Liver (tissue), 9 donors: ENCODE measurements around the gene CNGA3. TPM values are rescaled to one million over a fixed set of nuclear protein-coding genes. Genes with fewer than 3 reads are reported as not detected.

Source experiments
- DNase-seq: peaks from one replicate; pipeline ENCODE4 v3.0.0-alpha.2; 2017; ENCODE audit warnings: low spot score
- H3K27ac ChIP-seq, 2 donors: one replicate each; pipeline ENCODE4 v1.7.0; 2013; ENCODE audit warnings: inconsistent platforms in 2 of 2, low read length in 2 of 2, control low read depth in 1 of 2, low read depth in 1 of 2, mild to moderate bottlenecking in 1 of 2
- H3K27me3 ChIP-seq, 4 donors: one replicate each; pipeline versions ENCODE4 v1.6.1 to v1.7.0; 2013; ENCODE audit warnings: low read length in 3 of 4, inconsistent platforms in 1 of 4, mild to moderate bottlenecking in 1 of 4, moderate library complexity in 1 of 4; ENCODE audit not compliant: control insufficient read depth in 4 of 4, insufficient read depth in 4 of 4
- H3K36me3 ChIP-seq, 4 donors: one replicate each; pipeline versions ENCODE4 v1.6.1 to v1.7.0; 2013; ENCODE audit warnings: low read length in 3 of 4, mild to moderate bottlenecking in 3 of 4, low read depth in 1 of 4, moderate library complexity in 1 of 4; ENCODE audit not compliant: control insufficient read depth in 4 of 4, insufficient read depth in 3 of 4
- H3K4me1 ChIP-seq, 4 donors: one replicate each; pipeline versions ENCODE4 v1.6.1 to v1.7.0; 2013; ENCODE audit warnings: low read length in 3 of 4, mild to moderate bottlenecking in 3 of 4, moderate library complexity in 1 of 4; ENCODE audit not compliant: control insufficient read depth in 4 of 4, insufficient read depth in 4 of 4
- H3K4me3 ChIP-seq, 3 donors: one replicate each; pipeline versions ENCODE4 v1.6.1 to v1.7.0; 2013; ENCODE audit warnings: low read length in 3 of 3, control low read depth in 1 of 3, low read depth in 1 of 3, mild to moderate bottlenecking in 1 of 3
- H3K9ac ChIP-seq, 2 donors: one replicate each; pipeline ENCODE4 v1.7.0; 2013; ENCODE audit warnings: low read length in 2 of 2, mild to moderate bottlenecking in 2 of 2, moderate library complexity in 2 of 2, control low read depth in 1 of 2, low read depth in 1 of 2
- H3K9me3 ChIP-seq, 4 donors: one replicate each; pipeline versions ENCODE4 v1.6.1 to v1.7.0; 2013; ENCODE audit warnings: low read length in 3 of 4; ENCODE audit not compliant: control insufficient read depth in 4 of 4
- EGR1 ChIP-seq, 2 donors: IDR thresholded peaks; 2 replicates each; pipeline ENCODE4 v1.6.1; 2016 to 2018; ENCODE audit warnings: antibody characterized with exemption in 2 of 2, low read depth in 2 of 2
- FOXA1 ChIP-seq: IDR thresholded peaks from 2 replicates; pipeline ENCODE4 v1.6.1; 2016; ENCODE audit warnings: antibody characterized with exemption
- FOXA2 ChIP-seq: IDR thresholded peaks from 2 replicates; pipeline ENCODE4 v1.6.1; 2016; ENCODE audit warnings: antibody characterized with exemption
- GABPA ChIP-seq, 2 donors: IDR thresholded peaks in 1 of 2; conservative IDR thresholded peaks in 1 of 2; 2 replicates each; pipeline ENCODE4 v1.6.1; 2016; ENCODE audit warnings: antibody characterized with exemption in 2 of 2, mild to moderate bottlenecking in 1 of 2, moderate library complexity in 1 of 2
- HNF4A ChIP-seq, 2 donors: conservative IDR thresholded peaks; 2 replicates each; pipeline ENCODE4 v1.6.1; 2016; ENCODE audit warnings: antibody characterized with exemption in 2 of 2, mild to moderate bottlenecking in 2 of 2
- HNF4G ChIP-seq: IDR thresholded peaks from 2 replicates; pipeline ENCODE4 v1.6.1; 2016; ENCODE audit warnings: antibody characterized with exemption
- JUND ChIP-seq, 2 donors: IDR thresholded peaks; 2 replicates each; pipeline ENCODE4 v1.6.1; 2016; ENCODE audit warnings: antibody characterized with exemption in 2 of 2
- NR2F2 ChIP-seq: IDR thresholded peaks from 2 replicates; pipeline ENCODE4 v1.6.1; 2016; ENCODE audit warnings: antibody characterized with exemption
- RAD21 ChIP-seq, 2 donors: IDR thresholded peaks; 2 replicates each; pipeline ENCODE4 v1.6.1; 2016; ENCODE audit warnings: antibody characterized with exemption in 2 of 2, mild to moderate bottlenecking in 2 of 2
- RXRA ChIP-seq, 2 donors: IDR thresholded peaks; 2 replicates each; pipeline ENCODE4 v1.6.1; 2017 to 2018; ENCODE audit warnings: antibody characterized with exemption in 2 of 2, mild to moderate bottlenecking in 1 of 2
- SP1 ChIP-seq: IDR thresholded peaks from 2 replicates; pipeline ENCODE4 v1.6.1; 2018; ENCODE audit warnings: antibody characterized with exemption, mild to moderate bottlenecking
- TAF1 ChIP-seq: conservative IDR thresholded peaks from 2 replicates; pipeline ENCODE4 v1.6.1; 2016; ENCODE audit warnings: antibody characterized with exemption, mild to moderate bottlenecking
- YY1 ChIP-seq: IDR thresholded peaks from 2 replicates; pipeline ENCODE4 v1.6.1; 2016; ENCODE audit warnings: antibody characterized with exemption, mild to moderate bottlenecking
- WGBS: extraction: QIAGEN DNeasy Blood & Tissue Kit; methylation state at CpG from one replicate; pipeline ENCODE4 v1.1.7; 2013; 5-methylcytosine and 5-hydroxymethylcytosine counted together
- polyA plus RNA-seq, 2 donors: library from polyadenylated mRNA; stranded (reverse) in 1 of 2; unstranded in 1 of 2; fragments of 200-250 nt in 1 of 2; fragments of >200 nt in 1 of 2; fragmentation: Nextera tagmentation in 1 of 2; extraction: Ambion mirVana in 1 of 2; gene quantifications; one replicate each; pipeline versions ENCODE4 v1.2.1 to v1.2.3, GENCODE V29; 2013 to 2015
- total RNA-seq, 2 donors: library from RNA; depleted of rRNA; stranded (reverse); fragments of >200 nt; gene quantifications; one replicate each; pipeline ENCODE4 v1.2.3, GENCODE V29; 2014
- TF ChIP-seq, protein P1 (sequence below): fragments of 150-350 bp; IDR thresholded peaks from 2 replicates; pipeline ENCODE4 v1.5.1; 2017; ENCODE audit warnings: improper control_type of control experiment, low read depth, low read length; ENCODE audit not compliant: missing input control
- TF ChIP-seq, protein P2 (sequence below): IDR thresholded peaks from 2 replicates; pipeline ENCODE4 v1.6.1; 2016; ENCODE audit warnings: antibody characterized with exemption, mild to moderate bottlenecking
- TF ChIP-seq, protein P3 (sequence below): IDR thresholded peaks from 2 replicates; pipeline ENCODE4 v1.6.1; 2016; ENCODE audit warnings: antibody characterized with exemption
- TF ChIP-seq, protein P4 (sequence below): IDR thresholded peaks from 2 replicates; pipeline ENCODE4 v1.6.1; 2016; ENCODE audit warnings: antibody characterized with exemption
- TF ChIP-seq, protein P5 (sequence below): IDR thresholded peaks from 2 replicates; pipeline ENCODE4 v1.6.1; 2016; ENCODE audit warnings: antibody characterized with exemption
- donor health status: healthy.
- donor health status: healthy.
- donor health status: healthy.
- donor health status: healthy.
- donor health status: healthy.

The CNGA3 gene
- total and polyA plus RNA-seq, 4 donors = not detected

DNA sequence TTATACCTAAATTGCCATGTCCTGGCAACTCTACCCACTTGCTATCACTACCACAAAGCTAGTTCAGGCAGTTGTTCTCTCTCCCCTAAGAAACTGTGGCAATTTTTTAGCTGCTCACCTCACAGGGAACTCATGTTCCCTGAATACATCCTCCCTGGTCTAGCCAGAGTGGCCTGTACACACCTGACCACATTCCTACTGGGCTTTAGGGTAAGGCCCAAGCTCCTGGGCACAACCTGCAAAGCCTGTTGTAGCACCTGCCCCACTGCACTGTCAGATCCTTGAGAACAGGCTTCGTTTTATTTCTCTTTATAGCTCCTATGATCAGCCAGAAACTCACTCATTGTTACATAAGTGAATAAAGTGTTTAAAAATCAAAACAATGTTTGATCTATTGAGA lies 21.5 kb downstream of the CNGA3 start:
- H3K36me3 ChIP-seq = no peaks in the 10 kb centered on the region
- WGBS = 41% methylated on average over 1 of the region's 1 CpG
- DNase-seq = no peak
- H3K9ac ChIP-seq = no peak overlapping the region
- H3K9me3 ChIP-seq = peaks cover 3 to 9% (median 5%) of the 10 kb centered on the region in 4 donors
- no peak overlapping the region for H3K4me3 ChIP-seq
- no peaks in the 10 kb centered on the region for H3K27me3 ChIP-seq
- H3K4me1 ChIP-seq = no peaks in the 10 kb centered on the region
- no peak for TF ChIP-seq SP1
- TF ChIP-seq, protein P1, sequence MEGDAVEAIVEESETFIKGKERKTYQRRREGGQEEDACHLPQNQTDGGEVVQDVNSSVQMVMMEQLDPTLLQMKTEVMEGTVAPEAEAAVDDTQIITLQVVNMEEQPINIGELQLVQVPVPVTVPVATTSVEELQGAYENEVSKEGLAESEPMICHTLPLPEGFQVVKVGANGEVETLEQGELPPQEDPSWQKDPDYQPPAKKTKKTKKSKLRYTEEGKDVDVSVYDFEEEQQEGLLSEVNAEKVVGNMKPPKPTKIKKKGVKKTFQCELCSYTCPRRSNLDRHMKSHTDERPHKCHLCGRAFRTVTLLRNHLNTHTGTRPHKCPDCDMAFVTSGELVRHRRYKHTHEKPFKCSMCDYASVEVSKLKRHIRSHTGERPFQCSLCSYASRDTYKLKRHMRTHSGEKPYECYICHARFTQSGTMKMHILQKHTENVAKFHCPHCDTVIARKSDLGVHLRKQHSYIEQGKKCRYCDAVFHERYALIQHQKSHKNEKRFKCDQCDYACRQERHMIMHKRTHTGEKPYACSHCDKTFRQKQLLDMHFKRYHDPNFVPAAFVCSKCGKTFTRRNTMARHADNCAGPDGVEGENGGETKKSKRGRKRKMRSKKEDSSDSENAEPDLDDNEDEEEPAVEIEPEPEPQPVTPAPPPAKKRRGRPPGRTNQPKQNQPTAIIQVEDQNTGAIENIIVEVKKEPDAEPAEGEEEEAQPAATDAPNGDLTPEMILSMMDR = no peak
- no peak for TF ChIP-seq TAF1
- TF ChIP-seq EGR1 (IDR thresholded peaks at IDR 0.05; ENCODE audit: low read depth in 2 of 2) = no peak
- TF ChIP-seq, protein P2, sequence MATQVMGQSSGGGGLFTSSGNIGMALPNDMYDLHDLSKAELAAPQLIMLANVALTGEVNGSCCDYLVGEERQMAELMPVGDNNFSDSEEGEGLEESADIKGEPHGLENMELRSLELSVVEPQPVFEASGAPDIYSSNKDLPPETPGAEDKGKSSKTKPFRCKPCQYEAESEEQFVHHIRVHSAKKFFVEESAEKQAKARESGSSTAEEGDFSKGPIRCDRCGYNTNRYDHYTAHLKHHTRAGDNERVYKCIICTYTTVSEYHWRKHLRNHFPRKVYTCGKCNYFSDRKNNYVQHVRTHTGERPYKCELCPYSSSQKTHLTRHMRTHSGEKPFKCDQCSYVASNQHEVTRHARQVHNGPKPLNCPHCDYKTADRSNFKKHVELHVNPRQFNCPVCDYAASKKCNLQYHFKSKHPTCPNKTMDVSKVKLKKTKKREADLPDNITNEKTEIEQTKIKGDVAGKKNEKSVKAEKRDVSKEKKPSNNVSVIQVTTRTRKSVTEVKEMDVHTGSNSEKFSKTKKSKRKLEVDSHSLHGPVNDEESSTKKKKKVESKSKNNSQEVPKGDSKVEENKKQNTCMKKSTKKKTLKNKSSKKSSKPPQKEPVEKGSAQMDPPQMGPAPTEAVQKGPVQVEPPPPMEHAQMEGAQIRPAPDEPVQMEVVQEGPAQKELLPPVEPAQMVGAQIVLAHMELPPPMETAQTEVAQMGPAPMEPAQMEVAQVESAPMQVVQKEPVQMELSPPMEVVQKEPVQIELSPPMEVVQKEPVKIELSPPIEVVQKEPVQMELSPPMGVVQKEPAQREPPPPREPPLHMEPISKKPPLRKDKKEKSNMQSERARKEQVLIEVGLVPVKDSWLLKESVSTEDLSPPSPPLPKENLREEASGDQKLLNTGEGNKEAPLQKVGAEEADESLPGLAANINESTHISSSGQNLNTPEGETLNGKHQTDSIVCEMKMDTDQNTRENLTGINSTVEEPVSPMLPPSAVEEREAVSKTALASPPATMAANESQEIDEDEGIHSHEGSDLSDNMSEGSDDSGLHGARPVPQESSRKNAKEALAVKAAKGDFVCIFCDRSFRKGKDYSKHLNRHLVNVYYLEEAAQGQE = no peak
- TF ChIP-seq NR2F2 = no peak
- H3K27ac ChIP-seq = no peak overlapping the region

DNA sequence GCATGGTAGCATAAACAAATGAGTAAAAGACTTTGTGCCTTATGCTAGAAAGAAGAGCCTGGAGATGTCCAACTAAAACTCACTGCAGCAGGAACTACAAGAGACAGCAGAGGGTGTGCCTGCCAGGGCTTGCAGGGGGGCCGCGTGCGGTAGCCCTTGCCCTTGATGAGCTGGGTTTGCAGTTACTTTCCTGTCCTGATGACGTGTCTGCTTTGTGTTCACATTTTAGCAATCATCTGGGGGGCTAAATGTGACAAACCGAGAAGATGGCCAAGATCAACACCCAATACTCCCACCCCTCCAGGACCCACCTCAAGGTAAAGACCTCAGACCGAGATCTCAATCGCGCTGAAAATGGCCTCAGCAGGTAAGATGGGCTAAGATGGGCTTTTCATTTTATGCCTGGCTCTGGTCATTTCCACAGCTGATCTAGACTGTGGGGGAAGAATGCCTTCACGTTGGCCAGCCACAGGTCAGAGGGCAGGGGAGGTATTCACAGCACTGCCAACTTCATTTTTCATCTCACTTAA lies 23.5 kb downstream of the CNGA3 start:
- Histone ChIP-seq H3K9ac (no peak overlapping the region), H3K27ac (no peak overlapping the region), H3K9me3 (peaks cover 3 to 9% (median 5%) of the 10 kb centered on the region in 4 donors), H3K27me3 (no peaks in the 10 kb centered on the region), H3K36me3 (no peaks in the 10 kb centered on the region), H3K4me3 (no peak overlapping the region), H3K4me1 (no peaks in the 10 kb centered on the region)
- DNase-seq = no peak
- TF ChIP-seq YY1 (no peak), RAD21 (IDR thresholded peaks at IDR 0.05) (no peak), FOXA1 (no peak), EGR1 (IDR thresholded peaks at IDR 0.05; ENCODE audit: low read depth in 2 of 2) (no peak), JUND (IDR thresholded peaks at IDR 0.05) (no peak), NR2F2 (no peak), SP1 (no peak), FOXA2 (no peak), HNF4G (no peak), TAF1 (no peak), GABPA (IDR thresholded peaks at IDR 0.05 in 1 of 2, conservative IDR thresholded peaks at IDR 0.05 in 1 of 2) (no peak), HNF4A (conservative IDR thresholded peaks at IDR 0.05) (no peak), RXRA (IDR thresholded peaks at IDR 0.05) (no peak)
- TF ChIP-seq, protein P3, sequence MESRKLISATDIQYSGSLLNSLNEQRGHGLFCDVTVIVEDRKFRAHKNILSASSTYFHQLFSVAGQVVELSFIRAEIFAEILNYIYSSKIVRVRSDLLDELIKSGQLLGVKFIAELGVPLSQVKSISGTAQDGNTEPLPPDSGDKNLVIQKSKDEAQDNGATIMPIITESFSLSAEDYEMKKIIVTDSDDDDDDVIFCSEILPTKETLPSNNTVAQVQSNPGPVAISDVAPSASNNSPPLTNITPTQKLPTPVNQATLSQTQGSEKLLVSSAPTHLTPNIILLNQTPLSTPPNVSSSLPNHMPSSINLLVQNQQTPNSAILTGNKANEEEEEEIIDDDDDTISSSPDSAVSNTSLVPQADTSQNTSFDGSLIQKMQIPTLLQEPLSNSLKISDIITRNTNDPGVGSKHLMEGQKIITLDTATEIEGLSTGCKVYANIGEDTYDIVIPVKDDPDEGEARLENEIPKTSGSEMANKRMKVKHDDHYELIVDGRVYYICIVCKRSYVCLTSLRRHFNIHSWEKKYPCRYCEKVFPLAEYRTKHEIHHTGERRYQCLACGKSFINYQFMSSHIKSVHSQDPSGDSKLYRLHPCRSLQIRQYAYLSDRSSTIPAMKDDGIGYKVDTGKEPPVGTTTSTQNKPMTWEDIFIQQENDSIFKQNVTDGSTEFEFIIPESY = no peak
- TF ChIP-seq, protein P4, sequence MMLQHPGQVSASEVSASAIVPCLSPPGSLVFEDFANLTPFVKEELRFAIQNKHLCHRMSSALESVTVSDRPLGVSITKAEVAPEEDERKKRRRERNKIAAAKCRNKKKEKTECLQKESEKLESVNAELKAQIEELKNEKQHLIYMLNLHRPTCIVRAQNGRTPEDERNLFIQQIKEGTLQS = no peak
- TF ChIP-seq, protein P2 = no peak
- TF ChIP-seq, protein P5, sequence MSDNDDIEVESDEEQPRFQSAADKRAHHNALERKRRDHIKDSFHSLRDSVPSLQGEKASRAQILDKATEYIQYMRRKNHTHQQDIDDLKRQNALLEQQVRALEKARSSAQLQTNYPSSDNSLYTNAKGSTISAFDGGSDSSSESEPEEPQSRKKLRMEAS = no peak
- TF ChIP-seq, protein P1 = no peak
- 91% methylated on average over 9 of the region's 9 CpGs for WGBS
